HepG2 (cell line): ENCODE data around the gene CTSS.

Experiments used
- MXI1 ChIP-seq: IDR thresholded peaks from 3 replicates; pipeline ENCODE4 v1.6.1; 2012; ENCODE audit warnings: low read depth, low read length, inconsistent platforms, borderline replicate concordance
- ZNF253 ChIP-seq: sonication (generic); formaldehyde crosslinking; IDR thresholded peaks from 2 replicates; pipeline ENCODE4 v1.8.0; 2022; ENCODE audit warnings: mild to moderate bottlenecking, missing genetic modification reagents, borderline replicate concordance

- TF ChIP-seq ZNF253 (CRISPR knock-in tag) = no peak
- TF ChIP-seq MXI1 = no peak
Observed at GRCh38 chr1:150798525-150798924, 32.9 kb upstream of the CTSS start.
